ENCODE data around the gene TYW3.

The TYW3 gene

GRCh38 chr1:74732960-74733603 is at the start of gene TYW3, which contains the start of gene CRYZ:
TYW3 (plus strand) TSS chr1:74733152; CDS start chr1:74733245, 93 bp downstream.
CRYZ (minus strand) TSS chr1:74733050; CDS start chr1:74724821, 8,229 bp downstream.
- peak; percentile 85 for FAIRE-seq

- no peak for FAIRE-seq
Observed at GRCh38 chr1:74683656-74684055, 49.3 kb upstream of the TYW3 start.

- FAIRE-seq, result no peak
Observed at GRCh38 chr1:74684301-74684700, 48.7 kb upstream of the TYW3 start.

GRCh38 chr1:74686928-74687327 is 46.0 kb upstream of the TYW3 start:
- no peak for FAIRE-seq

- FAIRE-seq, result peak; percentile 50
Observed at GRCh38 chr1:74689621-74690363, 43.2 kb upstream of the TYW3 start.

- FAIRE-seq, result no peak
Observed at GRCh38 chr1:74690364-74690696, 42.6 kb upstream of the TYW3 start.

GRCh38 chr1:74690909-74691308 is 42.0 kb upstream of the TYW3 start:
- FAIRE-seq, result no peak

GRCh38 chr1:74693473-74693872 is 39.5 kb upstream of the TYW3 start:
- FAIRE-seq, result no peak

- FAIRE-seq, result no peak
Observed at GRCh38 chr1:74697832-74698231, 35.1 kb upstream of the TYW3 start.

- no peak for FAIRE-seq
Observed at GRCh38 chr1:74699331-74699730, 33.6 kb upstream of the TYW3 start.

GRCh38 chr1:74703386-74704182 is 29.4 kb upstream of the TYW3 start:
- no peak for FAIRE-seq

GRCh38 chr1:74712881-74713280 is 20.1 kb upstream of the TYW3 start:
- FAIRE-seq, result no peak

- FAIRE-seq, result no peak
Observed at GRCh38 chr1:74713849-74714248, 19.1 kb upstream of the TYW3 start.

- no peak for FAIRE-seq
Observed at GRCh38 chr1:74714429-74715235, 18.3 kb upstream of the TYW3 start.

- no peak for FAIRE-seq
Observed at GRCh38 chr1:74715236-74715502, 17.8 kb upstream of the TYW3 start.

- no peak for FAIRE-seq
Observed at GRCh38 chr1:74715806-74716205, 17.1 kb upstream of the TYW3 start.

- FAIRE-seq, result no peak
Observed at GRCh38 chr1:74716822-74717221, 16.1 kb upstream of the TYW3 start.

- no peak for FAIRE-seq
Observed at GRCh38 chr1:74717626-74718025, 15.3 kb upstream of the TYW3 start.

- no peak for FAIRE-seq
Observed at GRCh38 chr1:74726063-74726462, 6.9 kb upstream of the TYW3 start.

- no peak for FAIRE-seq
Observed at GRCh38 chr1:74728736-74729135, 4.2 kb upstream of the TYW3 start.

- FAIRE-seq, result no peak
Observed at GRCh38 chr1:74729741-74730478, 3.0 kb upstream of the TYW3 start.

GRCh38 chr1:74731399-74732052 is 1.4 kb upstream of the TYW3 start:
- no peak for FAIRE-seq
